Adipose tissue (tissue), 3 donors: ENCODE data around the gene SLC12A7. TPM values are rescaled to one million over a fixed set of nuclear protein-coding genes. Genes with fewer than 3 reads are reported as not detected.

Experiments
- H3K27ac ChIP-seq: one replicate; pipeline ENCODE4 v1.5.1; 2013; ENCODE audit warnings: low read depth, low read length
- WGBS, 3 donors: extraction: QIAGEN DNeasy Blood & Tissue Kit; methylation state at CpG; one replicate each; pipeline ENCODE4 v1.1.7; 2013; 5-methylcytosine and 5-hydroxymethylcytosine counted together
- polyA plus RNA-seq, 3 donors: library from polyadenylated mRNA; stranded (reverse); fragments of 200-250 nt; gene quantifications; one replicate each; pipeline ENCODE4 v1.2.3, GENCODE V29; 2013
- donor health status: healthy with polysubstance abuse.
- donor health status: Bipolar disorder and iron deficiency.
- donor health status: healthy.

The SLC12A7 gene
- polyA plus RNA-seq, 3 donors: 9.3 to 27.2 (median 20.0) TPM

GRCh38 chr5:1116109-1116740, 4.4 kb upstream of the SLC12A7 start:
- 84 to 95% (median 94%) methylated on average over 19 of the region's 19 CpGs for WGBS, 3 donors
- no peak overlapping the region for H3K27ac ChIP-seq

GRCh38 chr5:1115123-1115815, 3.4 kb upstream of the SLC12A7 start:
- 88 to 91% (median 90%) methylated on average over 23 of the region's 23 CpGs for WGBS, 3 donors
- H3K27ac ChIP-seq: no peak overlapping the region

- WGBS, 3 donors: 87 to 92% (median 89%) methylated on average over 18 to 19 of the region's 19 CpGs
Observed at GRCh38 chr5:1113805-1114586, 2.1 kb upstream of the SLC12A7 start.

GRCh38 chr5:1113332-1113690, 1.4 kb upstream of the SLC12A7 start:
- 59 to 86% (median 79%) methylated on average over 5 of the region's 5 CpGs for WGBS, 3 donors
- H3K27ac ChIP-seq: no peak overlapping the region

More at GRCh38 chr5:1113805-1114586, 2.1 kb upstream of the SLC12A7 start:
- H3K27ac ChIP-seq: no peak overlapping the region

- H3K27ac ChIP-seq: no peak overlapping the region
- WGBS, 3 donors: 37 to 66% (median 56%) methylated on average over 13 of the region's 13 CpGs
Observed at GRCh38 chr5:1112596-1113331, 901 bp upstream of the SLC12A7 start.

- no peak overlapping the region for H3K27ac ChIP-seq
- WGBS, 3 donors: 0 to 1% (median 1%) methylated on average over 20 to 43 of the region's 43 CpGs
Observed at GRCh38 chr5:1111241-1111726, 579 bp downstream of the SLC12A7 start.

- no peak overlapping the region for H3K27ac ChIP-seq
- 18 to 39% (median 28%) methylated on average over 35 of the region's 35 CpGs for WGBS, 3 donors
Observed at GRCh38 chr5:1110307-1111240, 1.3 kb downstream of the SLC12A7 start.

GRCh38 chr5:1109542-1110306, 2.1 kb downstream of the SLC12A7 start:
- H3K27ac ChIP-seq: no peak overlapping the region
- 59 to 87% (median 81%) methylated on average over 26 of the region's 26 CpGs for WGBS, 3 donors

GRCh38 chr5:1108865-1109174, 3.0 kb downstream of the SLC12A7 start:
- 45 to 80% (median 47%) methylated on average over 11 of the region's 11 CpGs for WGBS, 3 donors
- no peak overlapping the region for H3K27ac ChIP-seq

GRCh38 chr5:1108023-1108864, 3.6 kb downstream of the SLC12A7 start:
- no peak overlapping the region for H3K27ac ChIP-seq
- WGBS, 3 donors: 59 to 77% (median 59%) methylated on average over 39 of the region's 39 CpGs

GRCh38 chr5:1107167-1108022, 4.5 kb downstream of the SLC12A7 start:
- WGBS, 3 donors: 52 to 72% (median 66%) methylated on average over 26 of the region's 26 CpGs
- H3K27ac ChIP-seq: no peak overlapping the region

- no peak overlapping the region for H3K27ac ChIP-seq
- 62 to 70% (median 68%) methylated on average over 23 of the region's 23 CpGs for WGBS, 3 donors
Observed at GRCh38 chr5:1106385-1107166, 5.3 kb downstream of the SLC12A7 start.

GRCh38 chr5:1105350-1106265, 6.3 kb downstream of the SLC12A7 start:
- H3K27ac ChIP-seq: no peak overlapping the region
- WGBS, 3 donors: 26 to 29% (median 28%) methylated on average over 19 of the region's 19 CpGs
